ENCODE data around the gene HS6ST1. TPM values are rescaled to one million over a fixed set of nuclear protein-coding genes. Genes with fewer than 3 reads are reported as not detected.
A peak's percentile ranks its signal among the peaks of the same experiment; 100 is the strongest.

HS6ST1 gene
- total and polyA plus RNA-seq, 7 donors = 13.6 to 90.9 (median 38.9) TPM

- intact Hi-C loops (cut with DNase I) = loop anchor here in 1 of 2 donors (5.0 kb wide), 1 partner anchor 115 kb away; no protein-coding TSS in a partner anchor
- Histone ChIP-seq H3K9me3 (no peaks in the 10 kb centered on the region), H3K36me3 (ENCODE audit: insufficient read depth in 1 of 2, low read depth in 1 of 2) (no peaks in the 10 kb centered on the region), H3K4me3 (no peak overlapping the region), H3K27me3 (ENCODE audit: insufficient read depth in 3 of 3, low read length in 2 of 3) (no peaks in the 10 kb centered on the region), H3K4me1 (peaks cover 80% of the 10 kb centered on the region), H3K27ac (no peak overlapping the region)
- DNase-seq (peak in 1 of 2 donors; percentile 35), ATAC-seq (no peak)
- 74 to 83% (median 77%) methylated on average over 10 to 11 of the region's 11 CpGs for WGBS, 3 donors
- no peak for TF ChIP-seq CTCF (IDR thresholded peaks at IDR 0.05)
Observed at GRCh38 chr2:128306931-128307460, 11.7 kb downstream of the HS6ST1 start.

- WGBS, 3 donors = 43 to 53% (median 46%) methylated on average over 24 of the region's 24 CpGs
- DNase-seq = peak; percentile 69 to 83
Observed at GRCh38 chr2:128306081-128306930, 12.4 kb downstream of the HS6ST1 start.

GRCh38 chr2:128305555-128306080 lies 13.1 kb downstream of the HS6ST1 start:
- Histone ChIP-seq H3K27ac (peak overlapping the region; percentile 80), H3K9me3 (no peaks in the 10 kb centered on the region), H3K36me3 (ENCODE audit: insufficient read depth in 1 of 2, low read depth in 1 of 2) (no peaks in the 10 kb centered on the region), H3K4me3 (peak overlapping the region; percentile 29), H3K4me1 (peaks cover 66% of the 10 kb centered on the region), H3K27me3 (ENCODE audit: insufficient read depth in 3 of 3, low read length in 2 of 3) (no peaks in the 10 kb centered on the region)
- intact Hi-C loops (cut with DNase I) = loop anchor here in 1 of 2 donors (5.0 kb wide), 1 partner anchor 113 kb away; no protein-coding TSS in a partner anchor
- DNase-seq (peak; percentile 23 to 51), ATAC-seq (peak; percentile 3 to 25 (median 6))
- 46 to 62% (median 50%) methylated on average over 11 of the region's 11 CpGs for WGBS, 3 donors
- no peak for TF ChIP-seq CTCF (IDR thresholded peaks at IDR 0.05)

More at GRCh38 chr2:128306081-128306930, 12.4 kb downstream of the HS6ST1 start:
- intact Hi-C loops (cut with DNase I) = loop anchor here in 1 of 2 donors (5.0 kb wide), 1 partner anchor 114 kb away; no protein-coding TSS in a partner anchor
- Histone ChIP-seq H3K36me3 (ENCODE audit: insufficient read depth in 1 of 2, low read depth in 1 of 2) (no peaks in the 10 kb centered on the region), H3K9me3 (no peaks in the 10 kb centered on the region), H3K27me3 (ENCODE audit: insufficient read depth in 3 of 3, low read length in 2 of 3) (no peaks in the 10 kb centered on the region), H3K27ac (peak overlapping the region; percentile 80), H3K4me3 (peak overlapping the region; percentile 29), H3K4me1 (peaks cover 73% of the 10 kb centered on the region)
- no peak for TF ChIP-seq CTCF (IDR thresholded peaks at IDR 0.05)
- ATAC-seq = peak; percentile 4 to 29 (median 14)

- peaks cover 59% of the 10 kb centered on the region for H3K4me1 ChIP-seq
- intact Hi-C loops (cut with DNase I) = loop anchor here in 1 of 2 donors (5.0 kb wide), 1 partner anchor 113 kb away; no protein-coding TSS in a partner anchor
- DNase-seq = peak; percentile 86 to 87
- ATAC-seq = peak; percentile 52 to 69 (median 62)
- no peaks in the 10 kb centered on the region for H3K9me3 ChIP-seq
- no peak for TF ChIP-seq CTCF (IDR thresholded peaks at IDR 0.05)
- H3K36me3 ChIP-seq (ENCODE audit: insufficient read depth in 1 of 2, low read depth in 1 of 2) = no peaks in the 10 kb centered on the region
- peak overlapping the region; percentile 29 for H3K4me3 ChIP-seq
- H3K27me3 ChIP-seq (ENCODE audit: insufficient read depth in 3 of 3, low read length in 2 of 3) = no peaks in the 10 kb centered on the region
- WGBS, 3 donors = 20 to 38% (median 30%) methylated on average over 11 of the region's 11 CpGs
- peak overlapping the region; percentile 80 for H3K27ac ChIP-seq
Observed at GRCh38 chr2:128304715-128305554, 13.7 kb downstream of the HS6ST1 start.
